ENCODE data around the gene GDPD5.
"Not testable (repeated sequence)": the region's sequence is repeated elsewhere in the genome, so short reads cannot be mapped to it uniquely, and the experiment has no call there.

Gene GDPD5

DNA sequence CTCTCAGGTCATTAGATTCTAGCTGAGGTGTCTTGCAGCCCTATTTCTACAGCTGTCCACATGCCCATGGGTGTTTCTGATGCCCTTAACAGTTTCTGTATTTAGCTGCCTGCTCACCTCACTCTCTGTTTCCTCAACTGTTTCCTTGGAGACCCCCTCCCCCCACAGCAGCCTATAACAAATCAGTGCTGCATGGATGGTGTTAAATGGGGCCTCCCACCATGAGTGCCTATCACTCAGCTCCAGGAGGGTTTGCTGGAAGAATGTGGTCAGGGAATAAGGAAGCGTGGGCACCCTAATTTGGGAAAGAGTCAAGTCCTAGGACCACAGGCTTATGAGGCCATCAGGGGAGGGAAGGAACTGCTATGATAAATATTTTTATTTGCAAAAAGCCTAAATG is 101.3 kb downstream of the GDPD5 start:
- no peak for DNase-seq

- no peak for DNase-seq
Measured at GRCh38 chr11:75423721-75424120, 102.0 kb downstream of the GDPD5 start.

- no peak for DNase-seq
Measured at GRCh38 chr11:75422248-75423231, 103.2 kb downstream of the GDPD5 start.

GRCh38 chr11:75421902-75422247 is 103.9 kb downstream of the GDPD5 start:
- DNase-seq: no peak

- no peak for DNase-seq
Measured at GRCh38 chr11:75421035-75421602, 104.6 kb downstream of the GDPD5 start.

GRCh38 chr11:75420224-75421034 is 105.3 kb downstream of the GDPD5 start:
- DNase-seq: no peak

DNA sequence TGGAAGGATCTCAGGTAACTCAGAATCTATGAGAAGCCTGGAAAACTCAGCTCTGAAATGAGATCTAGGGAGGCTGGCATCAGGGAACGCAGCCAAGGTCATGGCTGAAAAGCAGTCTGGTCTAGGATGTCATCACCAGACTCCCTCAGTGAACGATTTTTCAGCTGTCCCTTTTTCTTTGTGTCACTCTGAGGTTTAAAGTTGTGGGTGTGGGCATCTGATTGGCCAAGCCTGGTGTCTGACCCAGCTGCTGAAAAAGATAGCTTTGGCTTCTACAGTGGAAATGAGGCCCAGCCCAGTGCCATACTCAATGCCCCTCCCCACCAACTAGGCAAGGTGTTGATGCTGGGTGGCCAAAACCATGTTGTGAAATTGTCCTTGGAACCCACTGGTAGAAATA is 111.9 kb downstream of the GDPD5 start:
- DNase-seq: no peak

- DNase-seq: not testable (repeated sequence)
Measured at GRCh38 chr11:75413146-75413545, 112.6 kb downstream of the GDPD5 start.

- not testable (repeated sequence) for DNase-seq
Measured at GRCh38 chr11:75409971-75410370, 115.8 kb downstream of the GDPD5 start.

DNA sequence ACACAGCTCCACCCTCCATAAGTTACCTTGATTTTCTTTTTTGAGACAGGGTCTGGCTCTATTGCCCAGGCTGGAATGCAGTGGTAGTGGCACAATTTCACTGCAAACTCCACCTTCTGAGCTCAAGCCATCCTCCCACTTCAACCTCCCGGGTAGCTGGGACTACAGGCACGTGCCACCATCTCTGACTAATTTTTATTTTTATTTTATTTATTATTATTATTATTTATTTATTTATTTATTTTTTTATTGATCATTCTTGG is 116.9 kb downstream of the GDPD5 start:
- DNase-seq: no peak

DNA sequence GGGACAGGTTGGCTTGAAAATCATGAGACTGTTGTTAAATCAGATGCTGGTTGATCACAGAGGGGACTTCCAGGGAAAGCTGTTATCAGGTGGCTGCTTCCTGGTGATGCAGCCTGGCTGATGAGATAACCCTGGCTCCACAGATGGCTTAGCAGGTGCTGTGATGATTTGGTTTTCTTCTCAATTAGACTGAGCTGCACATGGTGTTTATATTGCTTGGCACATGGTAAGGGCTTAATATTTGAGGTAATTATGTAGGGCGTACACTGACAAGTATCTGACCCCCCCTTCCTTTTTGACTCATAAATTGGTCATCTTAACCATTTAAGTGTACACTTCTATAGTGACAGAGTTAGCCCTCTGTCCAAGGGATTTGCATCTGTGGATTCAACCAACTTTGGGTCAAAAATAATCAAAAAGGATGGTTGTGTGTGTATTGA is 119.4 kb downstream of the GDPD5 start:
- DNase-seq: no peak

- DNase-seq: no peak
Measured at GRCh38 chr11:75403983-75404658, 121.6 kb downstream of the GDPD5 start.

DNA sequence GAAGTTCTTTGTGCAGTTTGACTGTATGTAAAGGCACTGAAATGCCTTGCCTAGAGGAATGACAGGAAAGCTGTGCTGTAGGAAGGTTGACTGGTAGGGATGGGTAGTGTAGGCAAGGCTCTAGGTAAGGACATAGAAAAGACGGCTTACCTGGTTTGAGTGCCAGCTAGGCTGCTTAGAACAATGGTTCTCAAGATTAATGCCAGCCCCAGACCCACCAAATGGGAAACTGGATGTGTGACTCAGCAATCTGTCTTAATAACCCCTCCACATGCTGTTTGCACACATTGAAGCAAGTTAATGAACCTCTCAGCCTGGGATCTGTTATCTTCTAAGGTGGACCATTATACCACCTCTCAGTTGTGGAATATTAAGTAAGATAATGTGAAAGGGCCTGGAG is 122.7 kb downstream of the GDPD5 start:
- no peak for DNase-seq

- no peak for DNase-seq
Measured at GRCh38 chr11:75402002-75402773, 123.6 kb downstream of the GDPD5 start.

GRCh38 chr11:75400146-75400865 is 125.4 kb downstream of the GDPD5 start:
- no peak for DNase-seq

DNA sequence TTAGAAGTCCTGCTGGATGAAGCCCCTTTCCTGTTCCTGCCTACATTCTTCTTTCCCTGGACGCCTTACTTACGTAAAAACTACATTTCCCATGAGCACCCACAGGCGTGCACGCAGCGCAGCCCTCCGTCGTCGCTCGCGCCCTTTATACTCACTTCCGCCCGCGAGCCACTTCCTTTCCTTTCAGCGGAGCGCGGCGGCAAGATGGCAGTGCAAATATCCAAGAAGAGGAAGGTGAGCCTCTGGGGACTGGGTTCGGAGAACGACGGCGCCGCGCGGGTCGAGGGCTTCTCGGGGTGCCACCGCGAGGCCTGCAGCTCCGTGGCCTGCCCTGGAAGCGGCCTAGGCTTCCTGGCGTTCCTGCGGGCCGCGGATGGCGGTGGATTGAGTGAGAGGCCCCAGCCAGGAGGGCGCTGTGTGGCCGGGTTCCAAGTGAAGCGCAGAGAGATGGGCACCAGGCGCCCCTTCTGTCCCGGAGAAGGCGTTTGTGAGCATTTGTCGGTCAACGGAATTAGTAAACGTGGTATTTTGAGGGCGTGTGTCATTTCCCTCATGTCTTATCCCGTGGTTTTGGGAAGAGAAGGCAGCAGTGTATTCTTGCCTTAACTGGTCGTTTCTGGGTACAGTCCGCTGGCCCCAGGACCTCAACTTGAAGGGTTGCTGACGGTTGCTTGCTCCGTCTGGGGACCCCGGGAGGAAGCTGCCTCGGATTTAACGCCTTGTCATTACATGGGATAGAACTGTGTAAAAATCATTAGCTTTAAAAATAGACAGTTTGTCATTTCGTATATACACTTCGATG is 126.2 kb downstream of the GDPD5 start, which contains the start of gene RPS3:
Gene RPS3 (plus strand): TSS at position 175 of the 802 bp plus-strand sequence. CDS start 30 bp downstream, at position 205.
- DNase-seq: peak; percentile 46

- DNase-seq: no peak
Measured at GRCh38 chr11:75398906-75399305, 126.8 kb downstream of the GDPD5 start.

GRCh38 chr11:75394085-75394840 is 131.5 kb downstream of the GDPD5 start:
- no peak for DNase-seq

DNA sequence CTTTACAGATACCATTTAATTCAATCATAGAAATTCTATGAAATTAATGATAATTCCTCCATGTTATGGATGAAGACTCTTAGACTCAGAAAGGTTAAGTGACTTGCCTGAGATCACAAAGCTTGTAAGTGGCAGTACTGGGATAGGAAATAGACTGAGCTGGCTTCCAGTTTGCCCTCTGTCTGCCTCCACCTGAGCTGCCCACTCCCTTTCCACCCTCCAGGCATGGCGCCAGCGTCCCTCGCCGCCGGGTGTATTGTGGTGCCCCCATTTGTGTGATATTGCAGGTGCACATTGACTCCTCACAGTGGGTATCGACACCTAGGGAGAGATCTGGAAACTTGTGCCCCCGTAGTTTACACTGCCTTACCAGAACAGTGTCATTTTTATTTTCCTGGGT is 135.8 kb downstream of the GDPD5 start:
- no peak for DNase-seq

- DNase-seq: no peak
Measured at GRCh38 chr11:75389276-75389605, 136.5 kb downstream of the GDPD5 start.
